RWPE1 (cell line): ENCODE results near the gene SLC37A2.

Source experiments
- CTCF ChIA-PET: fragments of 350-600 bp; sonication (Branson Sonifier 250); formaldehyde crosslinking; extraction: SDS; loops from one replicate; lab custom pipeline; 2021; lab: Yijun Ruan, JAX
- POLR2A ChIA-PET: fragments of 400-600 bp; formaldehyde crosslinking; extraction: SDS; loops from one replicate; lab custom pipeline; 2020; ENCODE audit warnings: antibody characterized with exemption; ENCODE audit not compliant: low non-redundant PET; lab: Yijun Ruan, JAX
- DNase-seq: peaks from one replicate; pipeline ENCODE4 v3.0.0; 2012; ENCODE audit warnings: low spot score
- H3K27ac ChIP-seq: fragments of 450-650 bp; 2 replicates; pipeline ENCODE4 v1.5.1; 2017
- TF ChIP-seq, protein P1 (sequence below): fragments of 450-650 bp; conservative IDR thresholded peaks from 2 replicates; pipeline ENCODE4 v1.5.1; 2017; ENCODE audit warnings: low read depth, mild to moderate bottlenecking

The SLC37A2 gene

GRCh38 chr11:125132596-125132995 is 69.5 kb downstream of the SLC37A2 start:
- CTCF ChIA-PET: no interaction called here
- POLR2A ChIA-PET: no interaction called here

DNA sequence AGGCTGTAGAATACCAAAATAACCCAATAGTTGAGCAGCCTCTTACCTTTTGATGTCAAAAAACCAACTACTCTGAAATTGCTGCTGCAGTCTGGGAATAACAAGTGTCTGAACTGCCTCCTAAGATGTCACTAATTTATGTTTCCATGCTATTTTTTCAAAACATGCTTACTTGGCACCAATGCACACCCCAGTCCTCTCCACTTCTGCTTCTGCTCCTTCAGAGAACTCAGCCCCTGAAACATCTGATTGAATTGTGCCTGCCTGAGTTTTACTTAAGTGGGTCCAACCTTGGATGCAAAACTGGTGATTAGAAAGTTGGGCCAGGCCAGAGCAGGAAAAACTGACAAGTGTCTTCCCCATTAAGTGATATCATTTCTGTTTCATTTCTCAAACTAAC is 72.9 kb downstream of the SLC37A2 start:
- ChIA-PET POLR2A (no interaction called here), CTCF (no interaction called here)
- no peak overlapping the region for H3K27ac ChIP-seq
- no peak for DNase-seq
- TF ChIP-seq, protein P1, sequence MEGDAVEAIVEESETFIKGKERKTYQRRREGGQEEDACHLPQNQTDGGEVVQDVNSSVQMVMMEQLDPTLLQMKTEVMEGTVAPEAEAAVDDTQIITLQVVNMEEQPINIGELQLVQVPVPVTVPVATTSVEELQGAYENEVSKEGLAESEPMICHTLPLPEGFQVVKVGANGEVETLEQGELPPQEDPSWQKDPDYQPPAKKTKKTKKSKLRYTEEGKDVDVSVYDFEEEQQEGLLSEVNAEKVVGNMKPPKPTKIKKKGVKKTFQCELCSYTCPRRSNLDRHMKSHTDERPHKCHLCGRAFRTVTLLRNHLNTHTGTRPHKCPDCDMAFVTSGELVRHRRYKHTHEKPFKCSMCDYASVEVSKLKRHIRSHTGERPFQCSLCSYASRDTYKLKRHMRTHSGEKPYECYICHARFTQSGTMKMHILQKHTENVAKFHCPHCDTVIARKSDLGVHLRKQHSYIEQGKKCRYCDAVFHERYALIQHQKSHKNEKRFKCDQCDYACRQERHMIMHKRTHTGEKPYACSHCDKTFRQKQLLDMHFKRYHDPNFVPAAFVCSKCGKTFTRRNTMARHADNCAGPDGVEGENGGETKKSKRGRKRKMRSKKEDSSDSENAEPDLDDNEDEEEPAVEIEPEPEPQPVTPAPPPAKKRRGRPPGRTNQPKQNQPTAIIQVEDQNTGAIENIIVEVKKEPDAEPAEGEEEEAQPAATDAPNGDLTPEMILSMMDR: no peak

More at GRCh38 chr11:125132596-125132995, 69.5 kb downstream of the SLC37A2 start:
- TF ChIP-seq, protein P1: no peak
- no peak overlapping the region for H3K27ac ChIP-seq
- DNase-seq: no peak

DNA sequence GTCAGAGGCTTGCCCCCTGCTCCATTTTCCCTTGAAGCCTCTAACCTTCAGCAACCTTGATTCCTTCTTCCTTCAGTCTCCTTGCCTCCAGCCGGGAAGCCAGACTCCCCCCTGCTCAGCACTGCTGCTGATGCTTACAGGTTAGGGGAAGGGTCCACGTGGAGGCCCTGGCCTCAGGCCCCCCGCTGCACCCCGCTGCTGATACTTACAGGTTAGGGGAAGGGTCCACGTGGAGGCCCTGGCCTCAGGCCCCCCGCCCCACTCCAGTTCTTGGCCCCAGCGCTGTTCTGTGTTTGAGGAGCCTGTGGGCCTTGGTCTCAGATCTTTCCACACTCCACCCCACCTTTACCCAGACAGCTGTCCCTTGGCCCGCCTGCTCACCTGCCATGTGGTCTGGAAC is 75.9 kb downstream of the SLC37A2 start:
- POLR2A ChIA-PET: no interaction called here
- DNase-seq: no peak
- H3K27ac ChIP-seq: no peak overlapping the region
- TF ChIP-seq, protein P1: no peak
- CTCF ChIA-PET: no interaction called here

- CTCF ChIA-PET: interaction anchor here (0.6 kb wide), 2 partner anchors 101 to 223 kb away, joined by 3 to 5 read pairs; no protein-coding TSS in a partner anchor
- DNase-seq: no peak
- TF ChIP-seq, protein P1: no peak
- no peak overlapping the region for H3K27ac ChIP-seq
- POLR2A ChIA-PET: no interaction called here
These were observed 76.7 kb downstream of the SLC37A2 start for GRCh38 chr11:125139778-125140177.
